ENCODE measurements around the gene ICAM3.
A peak's percentile ranks its signal among the peaks of the same experiment; 100 is the strongest.
"Not testable (repeated sequence)": the region's sequence is repeated elsewhere in the genome, so short reads cannot be mapped to it uniquely, and the experiment has no call there.

ICAM3 gene

DNA sequence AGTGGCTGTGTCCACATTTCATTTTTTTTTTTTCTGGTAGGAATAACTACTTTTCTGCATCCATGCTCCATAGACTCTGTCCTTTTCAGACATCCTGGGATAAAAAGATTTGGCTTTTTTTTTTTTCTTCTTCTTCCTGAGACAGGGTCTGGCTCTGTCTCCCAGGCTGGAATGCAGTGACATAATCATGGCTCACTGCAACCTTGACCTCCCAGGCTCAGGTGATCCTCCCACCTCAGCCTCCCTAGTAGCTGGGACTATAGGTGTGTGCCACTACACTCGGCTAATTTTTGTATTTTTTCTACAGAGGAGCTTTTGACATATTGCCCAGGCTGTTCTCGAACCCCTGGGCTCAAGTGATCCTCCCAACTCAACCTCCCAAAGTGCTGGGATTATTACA lies 4.1 kb upstream of the ICAM3 start:
- no peak for FAIRE-seq

DNA sequence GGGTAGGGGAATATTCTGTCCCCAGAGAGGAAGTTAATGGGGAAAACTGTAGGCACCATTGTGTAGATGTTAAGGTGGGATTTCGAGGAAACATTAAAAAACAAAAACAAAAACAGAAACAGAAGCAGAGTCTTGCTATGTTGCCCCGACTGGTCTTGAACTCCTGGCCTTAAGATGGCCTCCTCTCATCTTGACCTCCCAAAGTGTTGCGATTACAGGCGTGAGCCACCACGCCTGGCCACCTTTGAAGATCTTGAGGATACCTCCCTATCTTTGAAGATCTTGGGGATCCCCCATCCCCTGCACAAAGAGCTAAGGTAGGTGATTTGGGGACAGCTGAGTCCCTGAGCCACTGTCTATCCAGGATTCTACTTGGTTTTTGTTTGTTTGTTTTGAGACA lies 553 bp upstream of the ICAM3 start:
- no peak for FAIRE-seq

DNA sequence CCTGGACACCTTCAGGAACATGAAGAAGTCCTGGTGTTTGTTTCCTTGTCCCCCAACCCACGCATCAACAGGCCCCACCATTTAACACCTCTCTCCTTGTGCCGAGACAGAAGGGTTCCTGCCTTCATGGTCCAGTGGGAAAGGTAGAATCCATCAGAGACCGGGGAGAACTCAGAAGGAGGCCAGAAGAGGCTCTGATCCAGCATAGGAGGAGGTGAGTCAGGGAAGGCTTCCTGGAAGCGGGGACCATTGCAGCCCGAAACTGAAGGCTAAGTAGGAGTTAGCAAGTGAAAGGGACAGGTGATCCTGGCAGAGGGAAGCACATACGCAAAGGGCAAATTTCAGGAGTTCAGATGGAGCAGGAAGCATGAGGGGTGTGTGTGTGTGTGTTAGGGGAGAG lies 484 bp downstream of the ICAM3 start:
- no peak for FAIRE-seq

DNA sequence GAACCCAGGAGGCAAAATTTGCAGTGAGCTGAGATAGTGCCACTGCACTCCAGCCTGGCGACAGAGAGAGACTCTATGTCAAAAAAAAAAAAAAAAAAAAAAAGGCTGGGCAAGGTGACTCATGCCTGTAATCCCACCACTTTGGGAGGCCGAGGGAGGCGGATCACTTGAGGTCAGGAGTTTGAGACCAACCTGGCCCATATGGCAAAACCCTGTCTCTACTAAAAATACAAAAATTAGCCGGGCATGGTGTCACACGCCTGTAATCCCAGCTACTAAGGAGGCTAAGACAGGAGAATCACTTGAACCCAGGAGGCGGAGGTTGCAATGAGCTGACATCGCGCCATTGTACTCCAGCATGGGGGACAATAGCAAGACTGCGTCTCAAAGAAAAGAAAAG lies 2.7 kb downstream of the ICAM3 start:
- FAIRE-seq = not testable (repeated sequence)

DNA sequence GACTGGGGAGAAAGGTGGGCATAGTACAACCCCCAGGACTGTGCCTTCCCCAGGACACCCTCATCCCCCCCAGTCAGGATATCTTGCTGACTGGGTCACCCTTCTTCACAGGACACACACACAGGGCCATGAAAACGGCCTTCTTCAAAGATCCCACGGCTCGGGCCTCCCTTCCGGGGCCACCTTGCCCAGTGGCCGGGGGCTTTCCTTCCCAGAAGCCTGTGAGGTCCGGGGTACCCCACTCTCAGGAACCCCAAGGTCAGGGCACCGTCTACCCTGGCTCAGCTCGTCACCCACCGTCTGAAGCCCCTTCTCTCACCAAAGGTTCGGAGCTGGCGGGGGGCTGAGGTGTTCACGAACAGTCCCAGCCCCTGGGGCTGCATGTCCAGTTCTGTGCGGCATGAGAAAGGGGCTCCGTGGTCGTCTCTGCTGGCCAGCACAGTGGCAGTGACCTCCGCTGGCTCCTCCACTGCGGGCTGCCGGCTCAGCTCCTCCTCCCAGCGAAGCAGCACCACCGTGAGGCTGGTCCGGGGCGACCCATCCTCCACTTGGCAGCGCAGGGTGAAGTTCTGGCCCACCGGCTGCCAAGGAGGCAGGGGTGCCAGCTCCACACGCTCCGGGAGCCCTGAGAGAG lies 4.0 kb downstream of the ICAM3 start:
- FAIRE-seq = no peak

DNA sequence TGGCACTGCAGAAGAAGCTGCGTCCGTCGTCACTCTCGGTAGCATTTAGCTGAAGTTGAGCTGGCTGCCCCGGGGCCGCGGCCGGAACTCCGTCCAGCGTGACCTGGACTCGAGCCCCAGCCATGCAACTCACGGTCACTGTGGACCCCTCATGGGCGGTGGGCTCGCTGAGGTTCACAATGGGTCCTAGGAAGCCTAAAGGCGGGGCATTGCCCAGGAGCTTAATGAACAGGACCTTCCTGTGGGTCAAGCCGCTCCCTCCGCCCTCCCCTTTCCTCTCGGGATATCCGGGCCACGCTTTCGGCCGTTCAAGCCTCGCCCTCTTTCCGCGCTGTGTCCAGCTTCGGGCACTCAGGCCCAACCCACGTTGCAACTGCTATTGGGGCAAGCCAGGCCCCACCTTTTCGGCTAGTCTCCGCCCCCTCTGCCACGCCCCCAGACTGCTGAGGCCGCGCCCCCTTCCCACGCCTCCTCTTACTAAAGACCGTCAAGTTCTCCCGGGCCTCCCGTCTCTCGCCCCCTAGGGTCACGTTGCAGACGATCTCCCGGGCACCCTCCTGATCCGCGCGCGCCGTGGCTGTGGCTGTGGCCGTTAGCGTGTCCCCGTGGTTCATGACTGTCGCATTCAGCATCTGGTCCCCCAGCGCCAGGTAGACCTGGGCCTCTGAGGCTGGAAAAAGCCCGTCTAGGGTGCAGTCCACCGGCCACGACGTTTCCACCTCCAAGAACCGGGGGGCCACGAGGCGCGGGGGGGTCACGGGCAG lies 4.7 kb downstream of the ICAM3 start:
- peak; percentile 97 for FAIRE-seq

DNA sequence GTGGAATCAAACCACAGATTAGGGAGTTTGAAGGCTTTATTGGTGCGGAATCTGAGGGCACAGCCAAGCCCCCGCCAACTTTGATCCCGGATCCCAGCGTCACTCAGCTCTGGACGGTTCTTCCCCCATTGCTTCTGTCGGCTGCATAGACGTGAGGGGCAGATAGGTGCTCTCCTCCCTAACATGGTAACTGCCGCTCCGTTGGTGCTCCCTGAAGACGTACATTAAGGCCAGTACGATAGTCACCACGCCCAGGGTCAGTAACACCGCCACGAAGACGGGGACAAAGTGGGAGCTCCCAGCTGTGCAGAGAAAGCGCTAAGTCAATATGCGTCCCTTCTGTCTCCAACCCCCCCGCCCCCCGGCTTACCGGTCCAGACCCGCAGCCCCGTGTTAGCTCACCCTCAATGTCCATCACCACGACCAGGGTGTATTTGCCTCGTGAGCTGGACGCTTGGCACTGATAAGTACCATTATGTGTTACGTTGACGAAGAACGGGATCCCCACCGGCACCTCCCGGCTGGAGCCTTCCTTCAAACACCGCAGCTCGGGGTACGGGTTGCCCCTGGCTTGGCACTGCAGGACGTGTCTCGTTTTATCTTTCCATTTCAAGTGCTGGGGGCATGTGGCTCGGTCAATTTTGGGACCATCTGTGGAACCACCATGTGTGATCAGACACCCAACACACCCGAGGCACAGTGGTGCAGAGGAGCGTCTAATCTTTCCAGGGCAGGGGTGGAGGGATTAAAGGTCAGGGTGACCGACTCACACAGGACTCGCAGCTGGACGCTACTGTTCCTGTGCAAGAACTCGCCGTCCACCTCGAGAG lies 5.5 kb downstream of the ICAM3 start:
- no peak for FAIRE-seq

DNA sequence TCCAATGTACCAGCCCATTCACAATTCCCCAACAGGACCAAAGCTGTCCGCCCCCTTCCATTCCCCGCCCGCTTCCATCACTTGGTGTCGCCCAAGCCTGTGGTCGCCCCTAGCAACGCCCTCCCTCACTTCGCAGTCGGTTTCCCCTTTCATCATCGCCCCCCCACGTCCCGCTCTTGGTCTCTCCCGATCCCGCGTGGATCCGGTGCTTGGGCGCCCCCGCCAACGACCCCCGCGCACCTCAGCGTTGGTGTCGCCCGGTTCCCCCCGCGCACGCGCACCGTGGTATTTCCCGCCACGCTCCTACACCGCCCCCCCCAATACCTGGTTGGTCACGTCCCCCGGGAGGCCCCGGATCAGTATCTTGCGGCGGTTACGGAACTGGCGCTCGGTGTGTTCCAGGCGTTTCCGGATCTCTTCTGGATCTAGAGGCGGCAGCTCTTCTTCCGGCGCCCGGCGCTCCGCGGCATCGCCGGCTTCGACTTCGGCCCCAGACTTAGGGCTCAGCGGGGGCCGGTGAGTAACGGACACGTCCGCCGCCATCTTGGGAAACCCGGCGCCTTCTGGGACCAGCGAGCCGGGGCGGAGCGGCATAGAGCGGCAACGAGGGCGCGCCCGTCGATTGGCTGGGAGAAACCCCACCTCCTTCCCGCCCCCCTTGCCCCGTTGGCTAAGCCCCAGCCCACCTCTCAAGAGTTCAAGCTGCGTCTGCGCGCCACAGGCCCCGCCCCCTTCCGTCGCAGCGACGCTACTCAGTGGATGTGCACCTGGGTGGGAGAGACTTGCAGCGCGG lies 6.3 kb downstream of the ICAM3 start, which contains the start of gene RAVER1:
Gene RAVER1, minus strand, starts transcription at position 565 of the 793 bp plus-strand sequence. Its CDS starts 22 bp downstream, at position 543.
- FAIRE-seq = peak; percentile 96

DNA sequence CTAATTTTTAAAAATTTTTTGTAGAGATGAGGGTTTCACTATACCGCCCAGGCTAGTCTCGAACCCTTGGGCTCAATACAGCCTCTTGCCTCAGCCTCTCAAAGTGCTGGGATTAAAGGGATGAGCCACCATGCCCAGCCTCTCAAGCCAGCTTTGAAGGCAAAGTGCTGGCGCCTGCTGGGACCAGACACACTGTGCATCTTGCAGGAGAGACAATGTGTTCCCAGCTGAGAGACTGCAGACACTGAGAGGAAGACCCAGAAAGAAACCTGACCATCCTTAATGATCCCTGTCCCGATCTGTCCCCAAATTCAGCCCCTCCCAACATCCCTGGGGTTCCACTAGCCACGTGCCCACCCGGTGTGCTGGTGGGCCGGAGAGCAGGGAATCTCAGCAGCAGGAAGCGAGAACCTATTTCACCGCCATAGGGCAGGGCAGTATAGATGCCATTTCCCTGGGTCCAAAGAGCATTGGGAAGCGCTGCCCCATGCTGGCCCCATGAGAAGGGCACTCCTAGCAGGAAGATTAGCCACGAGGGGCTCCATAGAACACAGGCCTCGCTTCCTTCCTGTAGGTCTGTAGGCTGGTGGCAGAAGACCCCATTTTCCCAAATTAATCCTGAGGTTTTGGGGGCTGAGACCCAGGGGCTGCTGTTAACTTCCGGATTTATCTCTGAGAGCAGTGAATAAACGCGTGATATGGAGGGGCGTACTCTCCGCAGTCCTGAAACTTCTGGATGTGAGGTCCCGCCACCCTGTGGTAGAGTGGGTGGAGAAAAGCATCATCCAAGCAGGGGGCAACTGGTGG lies 7.1 kb downstream of the ICAM3 start:
- no peak for FAIRE-seq

DNA sequence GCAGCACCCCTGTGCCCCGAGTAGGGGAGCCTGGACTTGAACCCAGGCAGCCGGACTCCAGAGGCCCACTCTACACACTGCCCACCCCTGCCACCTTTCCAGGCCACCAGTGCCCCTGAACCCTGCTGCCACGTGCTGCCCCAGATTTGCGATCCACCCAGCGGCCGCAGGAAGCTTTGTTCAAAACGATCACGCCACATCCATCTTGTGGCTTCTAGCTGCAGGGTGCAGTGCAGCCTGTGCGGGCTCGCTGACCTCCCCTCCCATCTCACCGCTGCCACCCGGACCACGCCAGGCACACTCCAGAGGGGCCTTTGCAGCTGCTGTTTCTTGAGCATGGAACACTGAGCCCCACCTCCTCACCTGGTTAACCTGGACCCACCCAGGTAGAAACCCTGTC lies 9.9 kb downstream of the ICAM3 start:
- FAIRE-seq = no peak

DNA sequence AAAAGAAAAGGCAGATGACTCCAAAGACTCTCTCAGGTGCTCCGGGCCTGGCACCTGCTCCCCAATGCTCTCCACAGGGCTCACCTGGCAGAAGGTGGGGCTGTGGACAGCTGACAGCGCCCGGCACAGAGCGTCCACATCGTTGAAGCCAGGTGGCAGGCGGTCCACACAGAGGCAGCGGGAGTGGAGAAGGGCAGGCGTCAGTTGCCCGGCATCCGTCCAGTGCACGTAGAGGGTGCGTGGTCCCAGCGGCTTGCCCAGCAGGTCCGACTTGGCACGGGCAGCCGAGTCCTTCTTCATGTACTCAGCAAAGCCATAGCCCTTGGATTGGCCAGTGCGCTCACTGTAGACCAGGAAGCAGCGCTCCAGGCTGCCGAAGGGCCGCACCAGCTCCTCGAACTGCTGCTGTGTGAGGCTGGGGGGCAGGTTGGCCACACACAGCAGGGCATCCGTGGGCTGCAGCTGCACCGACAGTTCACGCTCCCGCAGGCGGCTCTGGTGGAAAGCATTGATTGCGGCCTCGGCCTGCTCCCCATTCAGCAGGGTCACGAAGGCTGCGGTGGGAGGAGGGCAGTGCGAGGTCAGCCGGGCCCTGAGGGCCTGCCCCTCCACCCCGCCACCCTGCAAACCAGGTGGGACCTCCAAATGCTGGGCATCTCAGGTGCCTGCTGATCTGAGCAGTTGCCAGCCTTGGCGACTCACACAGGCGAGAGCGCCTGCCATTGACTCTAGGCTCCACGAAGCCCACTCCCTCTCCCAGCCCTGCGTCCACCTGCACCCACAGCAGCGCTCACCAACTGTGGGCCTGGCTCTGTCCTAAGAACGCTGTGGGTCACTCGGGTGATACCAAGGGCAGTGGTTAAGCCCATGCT lies 10.6 kb downstream of the ICAM3 start:
- no peak for FAIRE-seq

DNA sequence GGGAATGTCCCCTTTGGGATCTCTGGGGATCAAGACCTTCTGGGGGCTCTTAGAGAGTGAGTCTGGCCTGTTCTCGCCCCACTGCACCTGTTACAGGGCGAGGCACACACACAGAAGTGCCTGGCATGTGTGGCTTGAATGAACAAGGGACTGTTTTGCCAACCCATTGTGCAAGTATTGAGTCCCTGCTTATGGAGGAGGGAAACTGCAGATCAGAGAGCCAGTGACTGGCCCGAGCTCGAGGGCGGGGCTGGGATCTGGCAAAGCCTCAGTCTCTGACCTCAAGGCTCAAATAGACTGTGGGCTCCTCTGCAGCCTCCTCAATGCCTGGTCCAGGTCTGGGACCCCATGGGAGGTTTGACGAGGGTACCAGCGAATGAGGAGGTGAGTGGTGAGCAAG lies 11.6 kb downstream of the ICAM3 start:
- no peak for FAIRE-seq

DNA sequence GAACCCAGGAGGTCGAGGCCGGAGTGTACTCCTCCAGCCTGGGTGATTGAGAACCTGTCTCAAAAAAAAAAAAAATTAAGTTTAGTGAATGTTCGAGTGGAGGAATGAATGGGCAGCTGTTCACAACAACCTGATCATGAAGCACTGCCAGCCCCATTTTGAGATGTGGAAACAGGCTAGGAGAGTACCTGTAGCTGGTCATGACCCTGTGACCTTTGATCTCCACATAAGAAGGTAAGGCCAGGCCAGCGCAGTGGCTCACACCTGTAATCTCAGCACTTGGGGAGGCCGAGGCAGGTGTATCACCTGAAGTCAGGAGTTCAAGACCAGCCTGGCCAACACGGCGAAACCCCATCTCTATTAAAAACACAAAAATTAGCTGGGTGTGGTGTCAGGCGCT lies 13.7 kb downstream of the ICAM3 start:
- FAIRE-seq = no peak

DNA sequence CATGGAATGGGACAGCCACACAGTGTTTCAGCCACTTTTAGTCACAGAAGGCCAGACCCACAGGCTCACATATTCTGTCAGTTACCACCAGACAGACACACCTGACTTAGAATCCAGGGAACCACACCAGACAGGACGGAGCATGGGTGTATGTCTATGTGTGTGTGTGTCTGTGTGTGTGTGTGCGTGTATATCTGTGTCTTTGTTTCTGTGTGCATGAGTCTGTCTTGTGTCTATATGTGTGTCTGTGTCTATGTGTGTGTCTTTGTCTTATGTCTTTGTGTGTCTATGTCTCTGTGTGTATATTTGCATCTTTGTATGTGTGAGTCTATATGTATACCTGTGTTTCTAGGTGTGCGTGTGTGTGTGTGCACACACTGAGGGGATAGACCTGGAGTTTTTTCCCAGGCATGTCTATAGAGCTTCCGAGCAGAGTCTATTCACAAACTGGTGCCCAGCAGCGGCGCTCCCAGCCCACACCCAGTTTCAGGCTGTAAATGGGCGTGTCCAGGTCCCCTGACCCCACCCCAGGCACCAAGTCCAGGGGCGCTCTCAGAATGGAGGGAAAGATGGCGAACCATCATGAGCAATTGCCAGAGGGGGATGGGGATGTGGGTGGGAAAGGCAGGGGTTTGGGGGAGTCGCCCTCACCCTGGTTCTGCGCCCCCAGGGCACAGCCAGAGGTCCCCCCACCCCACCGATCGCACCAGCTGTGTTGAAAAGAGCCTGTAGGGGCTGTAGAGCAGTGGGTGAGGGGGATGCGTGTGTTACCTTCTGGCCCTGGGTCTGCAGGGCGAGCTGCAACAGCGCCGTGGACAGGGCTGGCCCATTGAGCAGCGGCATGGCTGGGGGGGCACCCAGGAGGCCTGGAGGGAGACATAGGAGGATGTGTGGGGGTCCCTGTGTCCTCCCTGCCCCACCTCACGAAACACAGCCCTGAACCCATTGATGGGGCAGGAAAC lies 17.3 kb downstream of the ICAM3 start:
- no peak for FAIRE-seq

DNA sequence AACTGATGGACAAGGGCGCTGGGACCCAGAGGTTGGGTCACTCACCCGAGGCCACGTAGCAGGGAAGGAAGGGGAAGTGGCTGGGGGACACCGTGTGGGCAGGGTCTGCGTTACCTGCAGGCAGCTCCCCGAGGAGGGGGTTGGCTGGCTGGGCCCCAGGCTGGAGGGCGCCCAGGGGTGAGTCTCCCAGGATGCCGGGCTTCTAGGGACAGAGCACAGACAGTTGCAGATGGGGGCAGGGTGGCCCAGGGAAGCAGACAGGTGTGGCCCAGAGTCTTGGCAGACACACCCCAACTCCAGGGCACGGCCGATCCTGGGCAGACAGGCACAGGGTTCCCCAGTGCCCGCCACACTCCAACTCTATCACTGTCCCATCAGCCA lies 18.0 kb downstream of the ICAM3 start:
- FAIRE-seq = no peak

DNA sequence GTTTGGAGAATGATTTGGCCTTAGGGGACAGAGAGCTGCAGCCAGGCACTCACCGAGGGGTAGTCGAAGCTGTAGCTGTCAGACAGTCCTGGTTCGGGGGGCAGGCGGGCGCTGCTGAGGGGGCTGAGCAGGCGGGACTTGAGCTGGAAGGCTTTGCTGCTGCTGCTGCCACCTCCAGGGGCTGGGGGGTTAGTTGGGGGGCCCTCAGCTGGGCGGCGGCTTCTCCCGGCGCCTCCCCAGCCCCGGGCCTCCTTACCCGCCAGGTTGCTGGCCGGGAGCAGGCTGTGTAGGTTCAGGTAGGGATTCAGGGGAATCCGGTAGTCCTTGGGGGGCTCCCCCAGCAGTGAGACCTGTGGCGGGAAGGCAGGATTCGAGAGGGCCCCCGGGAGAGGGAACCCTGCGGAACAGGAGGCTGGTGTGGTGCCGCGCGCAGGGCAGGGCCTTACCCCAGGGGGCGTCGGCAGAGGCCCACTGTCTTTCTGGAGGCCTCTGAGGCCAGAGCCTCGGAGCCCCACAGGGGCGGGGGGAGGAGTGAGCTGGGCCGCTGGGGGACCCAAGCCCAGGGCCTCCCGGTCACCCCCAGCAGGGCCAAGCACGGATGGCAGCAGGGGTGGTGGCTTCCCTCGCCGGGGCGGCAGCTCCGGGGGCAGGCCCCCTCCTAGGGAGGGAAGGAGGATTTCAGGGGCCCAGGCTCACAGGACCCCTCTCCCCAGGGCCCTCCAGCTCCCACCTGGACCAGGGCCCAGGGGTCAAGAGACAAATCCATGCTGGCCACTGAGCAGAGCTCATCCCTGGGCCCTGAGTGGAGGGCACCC lies 18.6 kb downstream of the ICAM3 start:
- no peak for FAIRE-seq

DNA sequence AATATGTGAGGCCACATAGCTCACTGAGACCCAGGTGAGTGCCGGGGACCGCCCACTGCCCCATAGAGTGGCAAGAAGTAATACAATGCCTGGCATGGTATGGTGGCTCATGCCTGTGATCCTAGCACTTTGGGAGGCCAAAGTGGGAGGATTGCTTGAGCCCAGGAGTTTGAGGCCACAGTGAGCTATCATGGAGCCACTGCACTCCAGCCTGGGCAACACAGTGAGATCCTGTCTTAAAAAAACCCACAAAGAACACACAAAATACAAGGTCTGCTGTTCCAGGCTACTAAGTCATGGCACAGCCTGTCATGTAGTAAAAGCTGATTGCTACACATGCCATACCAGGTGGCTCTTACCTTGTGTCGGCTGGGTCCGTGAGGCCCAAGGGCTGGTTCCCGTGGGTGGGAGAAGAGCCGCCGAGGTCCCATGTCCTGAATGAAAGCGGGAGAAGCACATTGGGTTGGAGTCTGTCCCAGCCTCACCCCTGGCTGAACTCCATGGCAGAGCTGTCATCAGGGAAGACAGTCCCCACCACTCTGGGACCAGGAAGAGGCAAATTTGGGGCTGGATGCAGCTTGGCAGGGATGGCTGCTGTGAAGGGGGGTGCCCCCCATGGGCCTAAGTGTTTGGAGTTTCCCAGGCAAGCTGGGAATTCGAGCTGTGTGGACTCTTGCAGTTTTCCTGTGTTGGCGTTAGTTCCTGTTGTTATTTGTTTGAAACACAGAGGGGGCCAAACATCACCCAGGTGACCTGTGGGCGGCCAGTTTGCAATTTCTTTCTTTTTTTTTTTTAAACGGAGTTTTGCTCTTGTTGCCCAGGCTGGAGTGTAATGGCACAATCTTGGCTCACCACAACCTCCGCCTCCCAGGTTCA lies 20.4 kb downstream of the ICAM3 start:
- no peak for FAIRE-seq
